22Rv1 (cell line): ENCODE measurements around the gene SLC35B2.

Experiments
- H3K27ac ChIP-seq: fragments of 450-650 bp; 2 replicates; pipeline ENCODE4 v1.5.1; 2017
- CTCF ChIP-seq: fragments of 450-650 bp; IDR thresholded peaks from 2 replicates; pipeline ENCODE4 v1.5.1; 2017; ENCODE audit warnings: mild to moderate bottlenecking
- ZFX ChIP-seq: fragments of 450-650 bp; IDR thresholded peaks from 2 replicates; pipeline ENCODE4 v1.6.1; 2017; ENCODE audit warnings: antibody characterized with exemption, borderline replicate concordance

SLC35B2 gene

GRCh38 chr6:44246663-44247337 lies 10.5 kb downstream of the SLC35B2 start, which contains the start of gene HSP90AB1:
Gene HSP90AB1, plus strand, starts transcription at chr6:44247101. Its CDS starts 1,529 bp downstream, at chr6:44248630.
- no peak for TF ChIP-seq CTCF
- H3K27ac ChIP-seq = peak within 1 kb of the TSS; percentile 91

- TF ChIP-seq CTCF = peak; percentile 58; the same call in 1 of the 2 replicates
- no peak for TF ChIP-seq ZFX
- peak overlapping the region; percentile 91 for H3K27ac ChIP-seq
Observed at GRCh38 chr6:44245912-44246662, 11.2 kb downstream of the SLC35B2 start.

- TF ChIP-seq CTCF (no peak), ZFX (no peak)
- peak overlapping the region; percentile 91 for H3K27ac ChIP-seq
Observed at GRCh38 chr6:44245391-44245911, 11.9 kb downstream of the SLC35B2 start.

GRCh38 chr6:44243345-44243744 lies 14.0 kb downstream of the SLC35B2 start:
- TF ChIP-seq CTCF = no peak
- no peak for TF ChIP-seq ZFX
- no peak overlapping the region for H3K27ac ChIP-seq

- peak overlapping the region; percentile 73; the same call in 1 of the 2 replicates for H3K27ac ChIP-seq
- TF ChIP-seq ZFX (no peak), CTCF (no peak)
Observed at GRCh38 chr6:44238687-44239350, 18.5 kb downstream of the SLC35B2 start.

GRCh38 chr6:44237813-44238433 lies 19.4 kb downstream of the SLC35B2 start:
- peak; percentile 97 for TF ChIP-seq CTCF
- no peak for TF ChIP-seq ZFX
- peak overlapping the region; percentile 73 for H3K27ac ChIP-seq
